C4-2B (cell line): ENCODE results near the gene DVL2.

ENCODE experiments used
- H3K27ac ChIP-seq: fragments of 450-650 bp; 2 replicates; pipeline ENCODE4 v1.5.1; 2017
- ZFX ChIP-seq: fragments of 450-650 bp; IDR thresholded peaks from 2 replicates; pipeline ENCODE4 v1.6.1; 2017
- TF ChIP-seq, protein P1 (sequence below): fragments of 450-650 bp; conservative IDR thresholded peaks from 2 replicates; pipeline ENCODE4 v1.5.1; 2017; ENCODE audit warnings: mild to moderate bottlenecking

Gene DVL2

DNA sequence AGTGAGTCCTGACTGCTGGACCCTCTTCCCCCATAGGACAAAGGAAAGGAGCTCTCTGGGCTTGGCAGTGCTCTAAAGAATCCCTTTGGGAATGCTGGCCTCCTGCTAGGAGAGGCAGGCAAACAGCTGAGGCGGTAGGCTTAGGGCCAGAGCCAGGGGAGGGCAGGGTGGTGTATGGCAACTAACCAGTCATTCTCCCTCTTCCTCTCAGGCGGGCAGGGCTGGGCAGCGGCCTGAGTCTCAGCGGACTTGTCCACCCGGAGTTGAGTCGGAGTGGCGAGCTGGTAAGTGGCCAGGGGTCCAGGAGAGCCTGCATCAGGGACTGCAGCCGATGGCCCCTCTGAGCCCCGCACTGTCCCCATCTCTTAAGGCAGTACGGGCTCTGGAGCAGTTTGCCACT is 10.2 kb downstream of the DVL2 start:
- TF ChIP-seq, protein P1, sequence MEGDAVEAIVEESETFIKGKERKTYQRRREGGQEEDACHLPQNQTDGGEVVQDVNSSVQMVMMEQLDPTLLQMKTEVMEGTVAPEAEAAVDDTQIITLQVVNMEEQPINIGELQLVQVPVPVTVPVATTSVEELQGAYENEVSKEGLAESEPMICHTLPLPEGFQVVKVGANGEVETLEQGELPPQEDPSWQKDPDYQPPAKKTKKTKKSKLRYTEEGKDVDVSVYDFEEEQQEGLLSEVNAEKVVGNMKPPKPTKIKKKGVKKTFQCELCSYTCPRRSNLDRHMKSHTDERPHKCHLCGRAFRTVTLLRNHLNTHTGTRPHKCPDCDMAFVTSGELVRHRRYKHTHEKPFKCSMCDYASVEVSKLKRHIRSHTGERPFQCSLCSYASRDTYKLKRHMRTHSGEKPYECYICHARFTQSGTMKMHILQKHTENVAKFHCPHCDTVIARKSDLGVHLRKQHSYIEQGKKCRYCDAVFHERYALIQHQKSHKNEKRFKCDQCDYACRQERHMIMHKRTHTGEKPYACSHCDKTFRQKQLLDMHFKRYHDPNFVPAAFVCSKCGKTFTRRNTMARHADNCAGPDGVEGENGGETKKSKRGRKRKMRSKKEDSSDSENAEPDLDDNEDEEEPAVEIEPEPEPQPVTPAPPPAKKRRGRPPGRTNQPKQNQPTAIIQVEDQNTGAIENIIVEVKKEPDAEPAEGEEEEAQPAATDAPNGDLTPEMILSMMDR, result no peak
- no peak for TF ChIP-seq ZFX
- H3K27ac ChIP-seq, result peak overlapping the region; percentile 100

DNA sequence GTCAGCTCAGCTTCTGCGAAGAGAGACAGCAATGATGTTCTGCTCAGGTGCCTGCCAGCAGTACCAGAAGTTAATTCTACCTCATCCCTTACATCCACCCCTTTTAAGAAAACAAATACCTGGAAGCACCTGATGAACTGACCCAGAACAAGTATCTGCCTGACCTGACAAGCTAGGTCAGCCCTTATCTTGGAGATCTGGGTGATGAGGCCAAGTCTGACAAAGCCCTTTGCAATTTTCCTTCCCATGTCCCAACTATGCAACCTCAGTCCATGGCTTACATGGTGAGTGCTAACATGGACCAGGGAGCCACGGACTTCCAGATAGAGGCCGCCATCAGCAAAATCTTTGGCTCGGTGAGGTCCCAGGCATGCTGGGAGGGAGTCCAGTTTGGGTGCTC is 10.9 kb downstream of the DVL2 start:
- peak overlapping the region; percentile 100 for H3K27ac ChIP-seq
- TF ChIP-seq, protein P1, result no peak
- TF ChIP-seq ZFX, result no peak

DNA sequence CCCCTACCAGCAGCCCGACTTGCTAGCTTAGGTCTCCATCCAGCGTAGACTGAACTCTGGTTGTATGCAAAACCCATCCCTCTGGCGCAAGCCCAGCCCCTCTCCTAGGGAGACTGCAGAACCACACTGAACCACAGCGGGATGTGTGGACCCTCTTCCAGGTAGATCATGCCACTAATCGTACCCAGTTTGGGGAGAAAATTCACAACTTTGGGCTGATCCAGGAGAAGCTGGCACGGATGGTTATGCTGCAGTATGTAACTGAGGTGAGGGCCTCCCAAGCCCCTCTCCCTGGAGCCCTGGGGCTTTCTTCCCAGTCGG is 11.4 kb downstream of the DVL2 start:
- TF ChIP-seq ZFX, result no peak
- TF ChIP-seq, protein P1, result no peak
- H3K27ac ChIP-seq, result peak overlapping the region; percentile 100

DNA sequence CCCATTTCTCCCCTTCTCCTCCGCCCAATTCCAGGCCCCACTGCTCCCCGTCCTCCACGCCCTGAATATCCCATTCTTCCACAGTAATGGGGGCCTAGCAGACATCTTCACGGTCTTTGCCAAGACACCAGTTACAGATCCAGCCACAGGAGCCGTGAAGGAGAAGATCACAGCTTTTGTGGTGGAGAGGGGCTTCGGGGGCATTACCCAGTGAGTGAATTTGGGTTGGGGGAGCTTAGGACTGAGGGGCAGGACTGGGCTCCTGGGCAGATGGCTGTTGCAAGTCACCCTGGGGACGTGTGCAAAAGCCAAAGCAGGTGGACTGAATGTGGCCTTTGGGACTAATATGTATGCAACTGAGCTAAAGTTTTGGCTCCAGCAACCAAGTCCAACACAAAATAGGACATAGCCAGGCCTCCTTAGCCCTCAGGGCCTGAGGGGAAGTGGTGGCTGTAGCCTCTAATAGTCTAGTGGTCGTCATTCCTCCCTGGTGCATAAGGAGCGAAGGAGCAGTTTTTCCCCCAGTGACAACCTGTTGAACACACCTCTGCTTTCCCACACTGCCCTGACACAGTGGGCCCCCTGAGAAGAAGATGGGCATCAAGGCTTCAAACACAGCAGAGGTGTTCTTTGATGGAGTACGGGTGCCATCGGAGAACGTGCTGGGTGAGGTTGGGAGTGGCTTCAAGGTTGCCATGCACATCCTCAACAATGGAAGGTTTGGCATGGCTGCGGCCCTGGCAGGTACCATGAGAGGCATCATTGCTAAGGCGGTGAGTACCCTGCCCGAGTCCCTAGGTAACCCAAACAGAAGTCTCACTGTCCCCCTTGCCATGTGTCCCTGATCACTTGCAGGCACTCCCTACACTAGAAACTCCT is 12.0 kb downstream of the DVL2 start:
- no peak for TF ChIP-seq ZFX
- TF ChIP-seq, protein P1, result no peak
- peak overlapping the region; percentile 100 for H3K27ac ChIP-seq

DNA sequence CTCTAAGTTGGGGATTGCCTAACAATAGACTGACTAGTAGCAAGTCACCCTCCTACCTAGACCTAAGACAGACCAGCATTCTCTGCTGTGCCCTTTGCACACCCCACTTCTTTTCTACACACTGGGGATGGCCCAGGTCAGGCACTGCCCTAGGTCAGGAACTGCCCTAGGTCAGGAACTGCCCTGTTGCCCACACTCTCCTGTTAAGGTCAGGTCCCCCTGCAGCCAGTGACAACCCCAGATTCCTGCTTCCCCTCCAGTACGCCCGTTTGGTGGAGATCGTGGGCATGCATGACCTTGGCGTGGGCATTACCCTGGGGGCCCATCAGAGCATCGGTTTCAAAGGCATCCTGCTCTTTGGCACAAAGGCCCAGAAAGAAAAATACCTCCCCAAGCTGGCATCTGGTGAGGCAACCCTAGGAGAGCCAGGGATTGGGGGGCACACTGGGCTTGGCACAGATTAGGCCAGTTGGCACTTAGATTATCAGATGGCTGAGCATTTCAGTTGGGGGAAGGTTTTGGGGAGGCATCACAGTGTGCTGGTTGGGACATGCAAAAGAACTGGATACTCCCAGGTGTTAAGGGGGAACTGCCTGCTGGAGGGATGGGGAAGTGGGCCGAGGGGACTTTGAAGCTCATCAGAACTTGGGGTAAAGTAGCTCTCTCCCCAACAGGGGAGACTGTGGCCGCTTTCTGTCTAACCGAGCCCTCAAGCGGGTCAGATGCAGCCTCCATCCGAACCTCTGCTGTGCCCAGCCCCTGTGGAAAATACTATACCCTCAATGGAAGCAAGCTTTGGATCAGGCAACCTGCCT is 12.8 kb downstream of the DVL2 start:
- TF ChIP-seq, protein P1, result no peak
- no peak for TF ChIP-seq ZFX
- peak overlapping the region; percentile 100 for H3K27ac ChIP-seq

DNA sequence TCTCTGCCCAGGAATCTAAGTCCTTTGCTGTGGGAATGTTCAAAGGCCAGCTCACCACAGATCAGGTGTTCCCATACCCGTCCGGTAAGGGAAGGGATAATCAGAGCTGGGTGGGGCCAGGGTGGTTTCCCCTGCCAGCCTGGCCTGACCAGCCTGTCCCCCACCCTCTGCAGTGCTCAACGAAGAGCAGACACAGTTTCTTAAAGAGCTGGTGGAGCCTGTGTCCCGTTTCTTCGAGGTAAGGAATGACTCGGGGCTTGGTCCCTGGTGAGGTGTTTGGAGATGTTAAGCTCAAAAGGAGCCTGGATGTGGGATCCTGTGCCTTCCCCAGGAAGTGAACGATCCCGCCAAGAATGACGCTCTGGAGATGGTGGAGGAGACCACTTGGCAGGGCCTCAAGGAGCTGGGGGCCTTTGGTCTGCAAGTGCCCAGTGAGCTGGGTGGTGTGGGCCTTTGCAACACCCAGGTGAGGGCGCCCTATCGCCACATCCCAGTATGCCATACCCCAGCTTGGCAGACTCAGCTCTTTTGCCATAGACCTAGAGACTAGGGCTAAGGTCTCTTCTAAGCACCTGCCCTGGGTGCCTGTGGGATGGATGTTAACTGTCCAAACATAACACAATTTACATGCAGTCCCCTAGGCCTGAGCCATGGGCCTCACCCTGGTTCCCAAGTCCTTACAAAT is 13.6 kb downstream of the DVL2 start:
- TF ChIP-seq, protein P1, result no peak; the same call in 1 of the 2 replicates
- no peak for TF ChIP-seq ZFX
- H3K27ac ChIP-seq, result peak overlapping the region; percentile 100
